Loucy (cell line): ENCODE data around the gene NLRC4.

Source experiments
- EZH2phosphoT487 ChIP-seq: fragments of 200-600 bp; IDR thresholded peaks from 2 replicates; pipeline ENCODE4 v1.6.1; 2018; ENCODE audit warnings: antibody characterized with exemption, mild to moderate bottlenecking, moderate library complexity, borderline replicate concordance
- TF ChIP-seq, protein P1 (sequence below): fragments of 200-600 bp; sonication (generic); conservative IDR thresholded peaks from 2 replicates; pipeline ENCODE4 v1.5.1; 2014; ENCODE audit warnings: mild to moderate bottlenecking, antibody characterized with exemption, low read length

GRCh38 chr2:32249731-32250236, 14.9 kb downstream of the NLRC4 start:
- TF ChIP-seq, protein P1, sequence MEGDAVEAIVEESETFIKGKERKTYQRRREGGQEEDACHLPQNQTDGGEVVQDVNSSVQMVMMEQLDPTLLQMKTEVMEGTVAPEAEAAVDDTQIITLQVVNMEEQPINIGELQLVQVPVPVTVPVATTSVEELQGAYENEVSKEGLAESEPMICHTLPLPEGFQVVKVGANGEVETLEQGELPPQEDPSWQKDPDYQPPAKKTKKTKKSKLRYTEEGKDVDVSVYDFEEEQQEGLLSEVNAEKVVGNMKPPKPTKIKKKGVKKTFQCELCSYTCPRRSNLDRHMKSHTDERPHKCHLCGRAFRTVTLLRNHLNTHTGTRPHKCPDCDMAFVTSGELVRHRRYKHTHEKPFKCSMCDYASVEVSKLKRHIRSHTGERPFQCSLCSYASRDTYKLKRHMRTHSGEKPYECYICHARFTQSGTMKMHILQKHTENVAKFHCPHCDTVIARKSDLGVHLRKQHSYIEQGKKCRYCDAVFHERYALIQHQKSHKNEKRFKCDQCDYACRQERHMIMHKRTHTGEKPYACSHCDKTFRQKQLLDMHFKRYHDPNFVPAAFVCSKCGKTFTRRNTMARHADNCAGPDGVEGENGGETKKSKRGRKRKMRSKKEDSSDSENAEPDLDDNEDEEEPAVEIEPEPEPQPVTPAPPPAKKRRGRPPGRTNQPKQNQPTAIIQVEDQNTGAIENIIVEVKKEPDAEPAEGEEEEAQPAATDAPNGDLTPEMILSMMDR: no peak
- no peak for TF ChIP-seq EZH2phosphoT487
